H1 (cell line): Measurements from ENCODE around the gene KCNJ10. TPM values are rescaled to one million over a fixed set of nuclear protein-coding genes. Genes with fewer than 3 reads are reported as not detected.

ENCODE experiments used
- ASH2L ChIP-seq: fragments of 200-600, 300-600 bp; sonication (generic); IDR thresholded peaks from one replicate; pipeline ENCODE4 v1.7.1; 2017; ENCODE audit warnings: low read length
- BCL11A ChIP-seq, 2 experiments: IDR thresholded peaks; one replicate each; pipeline ENCODE4 v1.6.1; 2011; ENCODE audit warnings: low read depth in 2 of 2, low read length in 2 of 2, mild to moderate bottlenecking in 2 of 2
- CBX5 ChIP-seq: fragments of 300-800, 300-1000 bp; sonication (generic); IDR thresholded peaks from 2 replicates; pipeline ENCODE4 v1.7.1; 2016; ENCODE audit warnings: antibody characterized with exemption, low read length, low read depth
- CHD2 ChIP-seq: IDR thresholded peaks from 2 replicates; pipeline ENCODE4 v1.6.1; 2012; ENCODE audit warnings: low read length, improper control_type of control experiment
- EGR1 ChIP-seq: IDR thresholded peaks from 2 replicates; pipeline ENCODE4 v1.6.1; 2011; ENCODE audit warnings: low read depth, low read length, borderline replicate concordance
- EP300 ChIP-seq, 2 experiments: IDR thresholded peaks; 1 replicate in 1 of 2; 2 replicates in 1 of 2; pipeline ENCODE4 v1.6.1; 2011 to 2012; ENCODE audit warnings: low read depth in 2 of 2, low read length in 2 of 2, mild to moderate bottlenecking in 2 of 2, borderline replicate concordance in 1 of 2, inconsistent platforms in 1 of 2, moderate library complexity in 1 of 2
- EZH2 ChIP-seq: fragments of 200-600 bp; sonication (generic); IDR thresholded peaks from 2 replicates; pipeline ENCODE4 v1.7.1; 2012; ENCODE audit warnings: low read depth, mild to moderate bottlenecking, moderate library complexity, low read length, inconsistent platforms; ENCODE audit not compliant: severe bottlenecking
- GTF2F1 ChIP-seq: IDR thresholded peaks from 2 replicates; pipeline ENCODE4 v1.6.1; 2012; ENCODE audit warnings: low read depth, low read length, improper control_type of control experiment, borderline replicate concordance
- HDAC6 ChIP-seq: IDR thresholded peaks from one replicate; pipeline ENCODE4 v1.7.1; 2012; ENCODE audit warnings: low read depth, mild to moderate bottlenecking, inconsistent platforms, low read length, moderate library complexity
- KDM5A ChIP-seq: fragments of 200-600 bp; IDR thresholded peaks from 2 replicates; pipeline ENCODE4 v1.7.1; 2012; ENCODE audit warnings: mild to moderate bottlenecking, low read length, inconsistent platforms, mixed read lengths
- NANOG ChIP-seq: IDR thresholded peaks from 2 replicates; pipeline ENCODE4 v1.6.1; 2011; ENCODE audit warnings: low read length, low read depth, mild to moderate bottlenecking, inconsistent platforms; ENCODE audit not compliant: insufficient read depth, poor library complexity, severe bottlenecking
- NRF1 ChIP-seq: IDR thresholded peaks from 2 replicates; pipeline ENCODE4 v1.6.1; 2011; ENCODE audit warnings: mild to moderate bottlenecking, low read depth, low read length, improper control_type of control experiment
- POLR2A ChIP-seq, 2 experiments: IDR thresholded peaks; 1 replicate in 1 of 2; 2 replicates in 1 of 2; pipeline ENCODE4 v1.6.1; 2011; ENCODE audit warnings: low read depth in 2 of 2, low read length in 2 of 2, mild to moderate bottlenecking in 2 of 2; ENCODE audit errors: control extremely low read depth in 1 of 2
- RAD21 ChIP-seq, 2 experiments: IDR thresholded peaks in 1 of 2; conservative IDR thresholded peaks in 1 of 2; 2 replicates each; pipeline ENCODE4 v1.6.1; 2011; ENCODE audit warnings: low read depth in 2 of 2, low read length in 2 of 2, improper control_type of control experiment in 1 of 2, inconsistent platforms in 1 of 2, mild to moderate bottlenecking in 1 of 2, moderate library complexity in 1 of 2
- RNF2 ChIP-seq: fragments of 200-900, 300-1000 bp; sonication (generic); IDR thresholded peaks from 2 replicates; pipeline ENCODE4 v1.7.1; 2016; ENCODE audit warnings: borderline replicate concordance, low read depth, mild to moderate bottlenecking, antibody characterized with exemption, low read length; ENCODE audit not compliant: poor library complexity, severe bottlenecking; ENCODE audit errors: missing control alignments
- SIX5 ChIP-seq: IDR thresholded peaks from 2 replicates; pipeline ENCODE4 v1.6.1; 2011; ENCODE audit warnings: mild to moderate bottlenecking, low read depth, low read length
- SUZ12 ChIP-seq: fragments of 200-600 bp; sonication (generic); IDR thresholded peaks from 2 replicates; pipeline ENCODE4 v1.6.1; 2012; ENCODE audit warnings: mild to moderate bottlenecking, inconsistent platforms, low read length, moderate library complexity, mixed read lengths
- TAF7 ChIP-seq: optimal IDR thresholded peaks from 2 replicates; pipeline ENCODE3; 2011; ENCODE audit warnings: low read depth, mild to moderate bottlenecking, inconsistent platforms, low read length, moderate library complexity, borderline replicate concordance
- polyA plus RNA-seq, 7 experiments: library from polyadenylated mRNA; depleted of rRNA in 3 of 7; stranded (reverse) in 5 of 7; unstranded in 2 of 7; fragments of >200 nt in 5 of 7; fragments of 200-250 nt in 2 of 7; gene quantifications; 1 replicate in 5 of 7; 2 replicates in 1 of 7; 4 replicates in 1 of 7; pipeline versions ENCODE4 v1.2.1 to v1.2.3, GENCODE V29; 2011 to 2013; ENCODE audit warnings: missing spikeins in 2 of 7, mixed read lengths in 2 of 7
- total RNA-seq: library from RNA; stranded (reverse); fragmentation: NEBNext Ultra II Directional; extraction: Animal tissue kit (Norgen Biotek cat#: 25700); gene quantifications from 2 replicates; pipeline ENCODE4 v1.2.1, GENCODE V29; 2021
- TF ChIP-seq, protein P1 (sequence below): IDR thresholded peaks from 2 replicates; pipeline ENCODE4 v1.6.1; 2012; ENCODE audit warnings: inconsistent platforms
- TF ChIP-seq, protein P2 (sequence below), 3 experiments: IDR thresholded peaks; 1 replicate in 2 of 3; 2 replicates in 1 of 3; pipeline versions ENCODE4 v1.5.1 to v1.6.1; 2011; ENCODE audit warnings: low read length in 3 of 3, mild to moderate bottlenecking in 3 of 3, inconsistent platforms in 2 of 3, low read depth in 1 of 3, moderate library complexity in 1 of 3; ENCODE audit not compliant: insufficient read depth in 1 of 3; ENCODE audit errors: control extremely low read depth in 1 of 3

Gene KCNJ10
- total and polyA plus RNA-seq, 2 of the 8 experiments (the other 6 are each of a cell fraction or from before 2014, with no cell fraction given), result 1.7 to 2.4 TPM

DNA sequence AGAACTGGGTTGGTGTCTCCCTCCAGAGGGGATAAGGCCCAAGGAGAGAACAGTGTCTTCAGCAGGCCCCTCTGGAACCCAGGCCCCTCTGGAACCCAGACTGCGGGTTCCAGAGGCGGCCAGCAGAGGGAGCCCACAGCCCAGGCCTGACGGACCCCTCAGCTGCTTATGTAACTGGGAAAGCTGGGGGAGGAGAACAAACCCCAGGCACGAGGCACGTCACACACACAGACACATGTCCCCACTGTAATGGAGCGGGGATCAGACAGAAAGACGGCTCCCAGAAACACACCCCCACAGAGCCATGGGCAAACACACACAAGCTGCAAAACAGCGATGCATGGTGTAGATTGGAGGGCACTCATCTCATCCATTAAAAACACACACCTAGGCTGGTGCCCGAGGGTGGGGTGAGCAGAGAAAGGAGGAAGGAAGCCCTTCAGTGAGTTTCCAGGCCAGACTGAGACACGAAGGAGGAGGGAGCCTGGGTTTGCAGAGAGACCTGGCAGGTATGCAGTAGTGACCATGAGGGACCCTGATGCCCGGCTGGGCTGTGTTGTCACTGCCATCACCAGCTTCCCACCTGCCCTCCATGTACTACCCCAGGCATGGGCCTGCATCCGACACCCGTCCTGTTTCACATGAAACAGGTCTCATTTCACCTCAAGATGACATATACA lies 31.2 kb upstream of the KCNJ10 start (continued):
- TF ChIP-seq NRF1 (no peak), HDAC6 (no peak), CBX5 (no peak), EP300 (IDR thresholded peaks at IDR 0.05; ENCODE audit: borderline replicate concordance in 1 of 2, low read depth in 2 of 2, low read length in 2 of 2) (peak in 1 of 2 experiments; percentile 70; a peak in 1 of 3 replicates), CHD2 (no peak), NANOG (no peak), KDM5A (no peak), RNF2 (no peak), EZH2 (no peak), ASH2L (peak; percentile 50), SIX5 (no peak), BCL11A (IDR thresholded peaks at IDR 0.05; ENCODE audit: low read depth in 2 of 2, low read length in 2 of 2) (no peak), EGR1 (0 out of 2 replicates have a peak, but pooled peaks have one; percentile 25), RAD21 (IDR thresholded peaks at IDR 0.05 in 1 of 2, conservative IDR thresholded peaks at IDR 0.05 in 1 of 2; ENCODE audit: low read depth in 2 of 2, low read length in 2 of 2) (peak; percentile 96 to 98), GTF2F1 (no peak), POLR2A (IDR thresholded peaks at IDR 0.05; ENCODE audit: control extremely low read depth in 1 of 2, low read depth in 2 of 2, low read length in 2 of 2) (no peak), TAF7 (no peak), SUZ12 (no peak)
- TF ChIP-seq, protein P1, sequence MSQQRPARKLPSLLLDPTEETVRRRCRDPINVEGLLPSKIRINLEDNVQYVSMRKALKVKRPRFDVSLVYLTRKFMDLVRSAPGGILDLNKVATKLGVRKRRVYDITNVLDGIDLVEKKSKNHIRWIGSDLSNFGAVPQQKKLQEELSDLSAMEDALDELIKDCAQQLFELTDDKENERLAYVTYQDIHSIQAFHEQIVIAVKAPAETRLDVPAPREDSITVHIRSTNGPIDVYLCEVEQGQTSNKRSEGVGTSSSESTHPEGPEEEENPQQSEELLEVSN, result no peak
- TF ChIP-seq, protein P2, sequence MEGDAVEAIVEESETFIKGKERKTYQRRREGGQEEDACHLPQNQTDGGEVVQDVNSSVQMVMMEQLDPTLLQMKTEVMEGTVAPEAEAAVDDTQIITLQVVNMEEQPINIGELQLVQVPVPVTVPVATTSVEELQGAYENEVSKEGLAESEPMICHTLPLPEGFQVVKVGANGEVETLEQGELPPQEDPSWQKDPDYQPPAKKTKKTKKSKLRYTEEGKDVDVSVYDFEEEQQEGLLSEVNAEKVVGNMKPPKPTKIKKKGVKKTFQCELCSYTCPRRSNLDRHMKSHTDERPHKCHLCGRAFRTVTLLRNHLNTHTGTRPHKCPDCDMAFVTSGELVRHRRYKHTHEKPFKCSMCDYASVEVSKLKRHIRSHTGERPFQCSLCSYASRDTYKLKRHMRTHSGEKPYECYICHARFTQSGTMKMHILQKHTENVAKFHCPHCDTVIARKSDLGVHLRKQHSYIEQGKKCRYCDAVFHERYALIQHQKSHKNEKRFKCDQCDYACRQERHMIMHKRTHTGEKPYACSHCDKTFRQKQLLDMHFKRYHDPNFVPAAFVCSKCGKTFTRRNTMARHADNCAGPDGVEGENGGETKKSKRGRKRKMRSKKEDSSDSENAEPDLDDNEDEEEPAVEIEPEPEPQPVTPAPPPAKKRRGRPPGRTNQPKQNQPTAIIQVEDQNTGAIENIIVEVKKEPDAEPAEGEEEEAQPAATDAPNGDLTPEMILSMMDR (IDR thresholded peaks at IDR 0.05; ENCODE audit: control extremely low read depth in 1 of 3, insufficient read depth in 1 of 3, low read depth in 1 of 3, low read length in 3 of 3), result peak; percentile 82 to 98 (median 96)
